H9 (cell line): ENCODE data around the gene JAML. TPM values are rescaled to one million over a fixed set of nuclear protein-coding genes. Genes with fewer than 3 reads are reported as not detected.
A peak's percentile ranks its signal among the peaks of the same experiment; 100 is the strongest.

Experiments
- DNase-seq: peaks from one replicate; pipeline ENCODE4 v3.0.0-alpha.2; 2017
- H2AFZ ChIP-seq: one replicate; pipeline ENCODE4 v1.6.1; 2013; ENCODE audit warnings: mild to moderate bottlenecking, low read length, control low read depth, moderate library complexity
- H2AK5ac ChIP-seq: 2 replicates; pipeline ENCODE4 v1.6.1; 2013; ENCODE audit warnings: low read length, control low read depth, mixed read lengths; ENCODE audit not compliant: insufficient read length
- H2BK120ac ChIP-seq: one replicate; pipeline ENCODE4 v1.6.1; 2013; ENCODE audit warnings: low read depth, mild to moderate bottlenecking, low read length, control low read depth, inconsistent platforms; ENCODE audit not compliant: poor library complexity, severe bottlenecking
- H2BK12ac ChIP-seq: 2 replicates; pipeline ENCODE4 v1.6.1; 2013; ENCODE audit warnings: low read length, control low read depth, mixed read lengths, low read depth; ENCODE audit not compliant: insufficient read length
- H2BK15ac ChIP-seq: 2 replicates; pipeline ENCODE4 v1.6.1; 2013; ENCODE audit warnings: low read depth, low read length, control low read depth
- H2BK20ac ChIP-seq: one replicate; pipeline ENCODE4 v1.6.1; 2013; ENCODE audit warnings: low read depth, mild to moderate bottlenecking, low read length, control low read depth, inconsistent platforms; ENCODE audit not compliant: poor library complexity, severe bottlenecking
- H2BK5ac ChIP-seq: 2 replicates; pipeline ENCODE4 v1.6.1; 2013; ENCODE audit warnings: low read length, control low read depth, mixed read lengths; ENCODE audit not compliant: insufficient read length
- H3K14ac ChIP-seq: 2 replicates; pipeline ENCODE4 v1.6.1; 2013; ENCODE audit warnings: low read length, control low read depth; ENCODE audit not compliant: insufficient read depth
- H3K18ac ChIP-seq: 2 replicates; pipeline ENCODE4 v1.6.1; 2013; ENCODE audit warnings: low read depth, mild to moderate bottlenecking, mixed read lengths, low read length, control low read depth; ENCODE audit not compliant: insufficient read length
- H3K23ac ChIP-seq: 2 replicates; pipeline ENCODE4 v1.6.1; 2013; ENCODE audit warnings: low read length, control low read depth, mixed read lengths, low read depth; ENCODE audit not compliant: insufficient read length
- H3K23me2 ChIP-seq: 2 replicates; pipeline ENCODE4 v1.6.1; 2013; ENCODE audit warnings: low read depth, mild to moderate bottlenecking, mixed read lengths, low read length, control low read depth; ENCODE audit not compliant: insufficient read length, poor library complexity, severe bottlenecking
- H3K27ac ChIP-seq: 2 replicates; pipeline ENCODE4 v1.5.1; 2013; ENCODE audit warnings: low read length, control low read depth, mixed read lengths, low read depth; ENCODE audit not compliant: insufficient read length
- H3K27me3 ChIP-seq: 2 replicates; pipeline ENCODE4 v1.6.1; 2013; ENCODE audit warnings: low read length, control low read depth, inconsistent platforms; ENCODE audit not compliant: insufficient read depth
- H3K4ac ChIP-seq: 2 replicates; pipeline ENCODE4 v1.6.1; 2013; ENCODE audit warnings: low read depth, mild to moderate bottlenecking, control low read depth, inconsistent platforms, low read length, moderate library complexity
- H3K4me1 ChIP-seq: 2 replicates; pipeline ENCODE4 v1.6.1; 2013; ENCODE audit warnings: low read length, control low read depth, inconsistent platforms; ENCODE audit not compliant: insufficient read depth
- H3K4me2 ChIP-seq: 2 replicates; pipeline ENCODE4 v1.6.1; 2013; ENCODE audit warnings: low read length, control low read depth, mixed read lengths; ENCODE audit not compliant: insufficient read length, insufficient read depth
- H3K56ac ChIP-seq: 2 replicates; pipeline ENCODE4 v1.6.1; 2013; ENCODE audit warnings: low read depth, mild to moderate bottlenecking, mixed read lengths, low read length, control low read depth; ENCODE audit not compliant: insufficient read length
- H3K79me1 ChIP-seq: 2 replicates; pipeline ENCODE4 v1.6.1; 2013; ENCODE audit warnings: low read depth, mild to moderate bottlenecking, moderate library complexity, low read length, control low read depth, inconsistent platforms; ENCODE audit not compliant: insufficient read depth, poor library complexity, severe bottlenecking
- H3K79me2 ChIP-seq: 2 replicates; pipeline ENCODE4 v1.6.1; 2013; ENCODE audit warnings: low read length, control low read depth, inconsistent platforms; ENCODE audit not compliant: insufficient read depth
- H3K9ac ChIP-seq: 2 replicates; pipeline ENCODE4 v1.6.1; 2013; ENCODE audit warnings: low read length, control low read depth, mixed read lengths; ENCODE audit not compliant: insufficient read length; ENCODE audit errors: extremely low read depth
- H3K9me3 ChIP-seq: one replicate; pipeline ENCODE4 v1.6.1; 2013; ENCODE audit warnings: low read depth, low read length, inconsistent platforms; ENCODE audit not compliant: control insufficient read depth
- H3T11ph ChIP-seq: one replicate; pipeline ENCODE4 v1.6.1; 2013; ENCODE audit warnings: mild to moderate bottlenecking, low read length, control low read depth, inconsistent platforms
- H4K20me1 ChIP-seq: one replicate; pipeline ENCODE4 v1.6.1; 2013; ENCODE audit not compliant: control insufficient read depth, insufficient read length, insufficient read depth
- H4K5ac ChIP-seq: 2 replicates; pipeline ENCODE4 v1.6.1; 2013; ENCODE audit warnings: low read depth, mild to moderate bottlenecking, mixed read lengths, low read length, control low read depth; ENCODE audit not compliant: insufficient read length
- H4K8ac ChIP-seq: replicated peaks from 2 replicates; pipeline ENCODE4 v1.6.1; 2013; ENCODE audit warnings: low read length, control low read depth, mixed read lengths, low read depth; ENCODE audit not compliant: insufficient read length
- H4K91ac ChIP-seq: 2 replicates; pipeline ENCODE4 v1.6.1; 2013; ENCODE audit warnings: low read depth, mild to moderate bottlenecking, moderate library complexity, mixed read lengths, low read length, control low read depth; ENCODE audit not compliant: insufficient read length
- H3K27ac Mint-ChIP-seq, 3 experiments: 2 replicates in 2 of 3; 3 replicates in 1 of 3; pipeline ENCODE4 v1.8.0; 2020 to 2021; ENCODE audit warnings: mixed read lengths in 3 of 3, mild to moderate bottlenecking in 1 of 3, moderate library complexity in 1 of 3
- H3K27me3 Mint-ChIP-seq: 2 replicates; pipeline ENCODE4 v1.8.0; 2021; ENCODE audit warnings: low read depth, mild to moderate bottlenecking, moderate library complexity, mixed read lengths
- H3K36me3 Mint-ChIP-seq, 3 experiments: 2 replicates in 2 of 3; 3 replicates in 1 of 3; pipeline ENCODE4 v1.8.0; 2020 to 2021; ENCODE audit warnings: low read depth in 3 of 3, mixed read lengths in 3 of 3; ENCODE audit not compliant: insufficient read depth in 1 of 3
- H3K4me1 Mint-ChIP-seq, 2 experiments: 2 replicates each; pipeline ENCODE4 v1.8.0; 2020; ENCODE audit warnings: mixed read lengths in 2 of 2
- H3K4me3 Mint-ChIP-seq, 2 experiments: 2 replicates in 1 of 2; 3 replicates in 1 of 2; pipeline ENCODE4 v1.8.0; 2020 to 2021; ENCODE audit warnings: mild to moderate bottlenecking in 2 of 2, mixed read lengths in 2 of 2, moderate library complexity in 1 of 2
- H3K9me3 Mint-ChIP-seq, 2 experiments: 2 replicates in 1 of 2; 3 replicates in 1 of 2; pipeline ENCODE4 v1.8.0; 2020; ENCODE audit warnings: mild to moderate bottlenecking in 2 of 2, mixed read lengths in 2 of 2, moderate library complexity in 1 of 2
- CTCF ChIP-seq: fragments of 200-600 bp; sonication (generic); conservative IDR thresholded peaks from 3 replicates; pipeline ENCODE4 v1.8.0; 2021; ENCODE audit warnings: antibody characterized with exemption, mild to moderate bottlenecking
- WGBS: extraction: QIAGEN DNeasy Blood & Tissue Kit; methylation state at CpG from one replicate; pipeline ENCODE4 v1.1.7; 2013; ENCODE audit warnings: missing lambda C conversion rate, low lambda C conversion rate, mixed read lengths; ENCODE audit not compliant: insufficient read length; ENCODE audit errors: extremely low coverage; 5-methylcytosine and 5-hydroxymethylcytosine counted together
- total RNA-seq: library from RNA; stranded (reverse); gene quantifications from 2 replicates; pipeline ENCODE4 v1.2.1, GENCODE V29; 2021

The JAML gene
- total RNA-seq, 1 experiment from 2014 or later: 0.48 TPM

GRCh38 chr11:118147502-118147901 lies 77.3 kb downstream of the JAML start:
- H2BK5ac ChIP-seq: no peak overlapping the region
- no peaks in the 10 kb centered on the region for H4K20me1 ChIP-seq
- H4K8ac ChIP-seq: no peak overlapping the region
- H3K18ac ChIP-seq: no peak overlapping the region
- H2BK12ac ChIP-seq: no peak overlapping the region
- no peak overlapping the region for H3K27ac ChIP-seq
- H2AK5ac ChIP-seq: no peak overlapping the region
- no peak overlapping the region for H3K14ac ChIP-seq
- H3K4ac ChIP-seq: no peak overlapping the region
- no peaks in the 10 kb centered on the region for H3K4me1 ChIP-seq
- H3K56ac ChIP-seq: no peak overlapping the region
- H2AFZ ChIP-seq: no peak overlapping the region
- H3K79me2 ChIP-seq: no peaks in the 10 kb centered on the region
- H3K27me3 ChIP-seq: peaks cover 29% of the 10 kb centered on the region; the same call in 1 of the 2 replicates
- Mint-ChIP-seq H3K4me3 (peak overlapping the region in 1 of 2 experiments; percentile 7; a peak in 1 of 5 replicates), H3K9me3 (no peaks in the 10 kb centered on the region; a peak in 1 of 5 replicates), H3K27ac (no peak overlapping the region), H3K36me3 (no peaks in the 10 kb centered on the region; a peak in 1 of 7 replicates), H3K4me1 (peaks cover 27 to 48% of the 10 kb centered on the region in 2 experiments), H3K27me3 (peaks cover 89% of the 10 kb centered on the region)
- no peaks in the 10 kb centered on the region for H3K9me3 ChIP-seq
- TF ChIP-seq CTCF: no peak
- no CpG with 5 or more reads among the region's 3 CpGs for whole genome bisulfite sequencing
- H2BK120ac ChIP-seq: no peak overlapping the region
- H3K23ac ChIP-seq: no peak overlapping the region
- no peak for DNase-seq
- H3K4me2 ChIP-seq: no peak overlapping the region
- H2BK20ac ChIP-seq: no peak overlapping the region
- H3T11ph ChIP-seq: no peak overlapping the region
- no peak overlapping the region for H4K91ac ChIP-seq
- H2BK15ac ChIP-seq: no peak overlapping the region
- H3K9ac ChIP-seq: no peak overlapping the region
- peaks cover 12% of the 10 kb centered on the region for H3K23me2 ChIP-seq
- H4K5ac ChIP-seq: no peak overlapping the region
- no peaks in the 10 kb centered on the region for H3K79me1 ChIP-seq
